Stimulated activated CD4-positive, alpha-beta T cell treated with anti-CD3 and anti-CD28 coated beads, Interleukin-4, amount 100 ng/mL, for 48 hours (primary cell): ENCODE measurements around the gene CDH5.
A peak's percentile ranks its signal among the peaks of the same experiment; 100 is the strongest.

Source experiments
- DNase-seq, 2 donors: peaks; one replicate each; pipeline ENCODE4 v3.0.0-alpha.2; 2020; ENCODE audit warnings: low read depth in 2 of 2

The CDH5 gene

DNA sequence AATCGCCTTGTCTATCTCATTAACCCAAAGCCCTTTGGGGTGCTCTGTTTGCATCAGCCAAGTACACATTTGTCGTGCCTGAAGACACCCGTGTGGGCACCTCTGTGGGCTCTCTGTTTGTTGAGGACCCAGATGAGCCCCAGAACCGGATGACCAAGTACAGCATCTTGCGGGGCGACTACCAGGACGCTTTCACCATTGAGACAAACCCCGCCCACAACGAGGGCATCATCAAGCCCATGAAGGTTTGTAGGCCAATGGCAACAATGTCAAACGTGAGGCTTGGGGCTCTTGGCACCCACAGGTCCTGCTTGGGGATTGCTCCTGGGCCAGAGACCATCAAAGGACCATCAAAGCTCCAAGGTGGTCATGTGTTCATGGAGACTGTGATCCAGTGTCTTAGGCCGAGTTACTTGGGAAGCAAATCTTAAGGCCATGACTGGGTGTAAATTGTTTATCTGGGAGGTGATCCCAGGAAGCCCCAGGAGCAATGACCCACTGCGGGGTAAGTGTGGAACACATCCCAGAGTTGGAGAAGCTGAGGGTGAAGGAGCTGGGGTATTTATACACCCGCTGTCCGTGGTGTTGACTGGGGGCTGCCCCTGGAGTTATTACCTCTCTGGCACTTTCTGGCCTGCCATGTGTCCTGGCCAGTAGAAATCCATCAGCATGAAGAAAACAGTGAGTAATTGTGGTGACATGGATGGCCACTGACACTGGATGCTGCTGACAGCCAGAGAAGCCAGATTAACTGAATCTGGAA lies 24.0 kb downstream of the CDH5 start:
- DNase-seq = no peak

DNA sequence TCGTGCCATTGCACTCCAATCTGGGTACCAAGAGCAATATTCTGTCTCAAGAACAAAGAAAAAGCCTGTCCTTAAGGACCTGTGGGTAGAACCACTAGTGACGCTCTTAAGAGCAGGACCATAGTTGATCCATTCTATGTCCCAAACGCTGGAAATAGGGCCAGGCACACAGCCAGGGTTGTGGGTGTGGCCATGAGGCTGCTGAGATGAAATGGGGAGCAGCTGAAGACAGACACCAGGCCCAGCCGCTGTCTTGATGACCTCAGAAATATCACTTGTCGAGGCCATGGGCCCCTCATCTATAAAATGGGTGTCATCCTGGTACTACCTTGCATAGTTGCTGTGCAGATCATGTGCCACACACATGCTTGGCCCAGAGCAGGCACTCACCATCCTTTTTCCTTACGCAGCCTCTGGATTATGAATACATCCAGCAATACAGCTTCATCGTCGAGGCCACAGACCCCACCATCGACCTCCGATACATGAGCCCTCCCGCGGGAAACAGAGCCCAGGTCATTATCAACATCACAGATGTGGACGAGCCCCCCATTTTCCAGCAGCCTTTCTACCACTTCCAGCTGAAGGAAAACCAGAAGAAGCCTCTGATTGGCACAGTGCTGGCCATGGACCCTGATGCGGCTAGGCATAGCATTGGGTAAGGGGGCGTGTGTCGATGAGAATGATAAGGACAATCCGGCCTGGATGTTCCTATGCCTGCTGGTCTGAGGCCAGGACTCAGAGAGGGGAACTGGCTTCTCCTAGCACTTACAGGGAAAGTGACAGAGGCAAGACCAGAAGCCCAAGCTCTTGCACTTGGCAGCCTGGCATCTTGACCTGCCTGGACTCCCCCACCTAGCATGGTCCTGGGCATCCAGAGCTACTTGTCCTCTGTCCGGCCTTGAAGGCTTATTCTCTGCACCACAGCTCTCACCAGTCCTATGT lies 25.5 kb downstream of the CDH5 start:
- DNase-seq = no peak

DNA sequence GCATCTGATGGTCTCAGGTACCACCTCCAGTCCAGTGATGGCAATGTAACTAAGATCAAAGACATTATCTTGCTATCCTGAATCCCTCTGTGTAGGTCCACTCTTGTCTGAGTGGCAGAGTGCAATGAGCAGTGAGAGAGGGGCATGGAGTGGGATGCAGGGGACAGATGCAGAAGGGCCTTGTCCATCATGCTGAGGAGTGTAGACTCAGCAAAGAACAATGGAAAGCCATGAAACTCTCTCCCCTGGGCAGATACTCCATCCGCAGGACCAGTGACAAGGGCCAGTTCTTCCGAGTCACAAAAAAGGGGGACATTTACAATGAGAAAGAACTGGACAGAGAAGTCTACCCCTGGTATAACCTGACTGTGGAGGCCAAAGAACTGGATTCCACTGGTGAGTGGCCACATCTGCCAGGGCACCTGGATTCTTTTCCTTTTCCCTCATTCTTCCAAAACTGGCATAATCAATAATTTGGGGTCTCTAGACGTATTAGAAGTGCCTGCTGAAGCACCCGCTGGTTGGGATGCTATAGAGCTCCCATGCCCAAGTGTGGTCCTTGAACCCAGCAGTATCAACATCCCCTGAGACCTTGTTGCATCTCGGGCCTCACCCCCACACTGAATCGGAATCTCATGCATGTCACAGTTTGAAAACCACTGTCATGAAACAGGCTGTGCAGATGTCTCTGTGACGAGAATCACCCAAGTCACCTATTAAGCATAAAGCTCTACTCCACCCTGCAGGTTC lies 29.5 kb downstream of the CDH5 start:
- DNase-seq = no peak

DNA sequence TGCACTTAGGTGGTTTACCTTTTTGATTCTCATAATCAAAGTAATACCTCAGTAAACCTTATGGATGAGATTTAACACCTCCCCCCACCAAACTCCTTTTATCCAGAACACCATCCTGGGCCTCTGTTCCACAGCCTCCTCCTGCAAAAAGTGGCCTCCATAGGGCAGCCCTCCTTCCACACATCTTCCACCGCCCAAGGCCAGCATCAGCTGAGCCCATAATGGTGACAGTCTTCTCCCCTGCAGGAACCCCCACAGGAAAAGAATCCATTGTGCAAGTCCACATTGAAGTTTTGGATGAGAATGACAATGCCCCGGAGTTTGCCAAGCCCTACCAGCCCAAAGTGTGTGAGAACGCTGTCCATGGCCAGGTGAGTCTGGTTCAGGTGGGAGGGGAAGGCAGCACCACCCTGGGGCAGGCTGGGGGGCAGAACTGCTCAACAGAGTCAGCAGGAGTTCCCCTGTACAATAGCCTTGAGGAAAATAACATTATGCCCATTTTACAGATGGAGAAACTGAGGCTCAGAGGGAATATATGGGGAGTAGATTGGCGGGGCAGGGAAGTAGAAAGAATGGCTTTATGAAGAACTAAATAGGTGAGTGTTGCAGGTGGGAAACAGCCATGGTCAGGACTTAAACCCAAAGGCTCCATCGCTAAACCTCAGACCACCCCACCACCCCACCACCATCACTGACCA lies 31.4 kb downstream of the CDH5 start:
- no peak for DNase-seq

DNA sequence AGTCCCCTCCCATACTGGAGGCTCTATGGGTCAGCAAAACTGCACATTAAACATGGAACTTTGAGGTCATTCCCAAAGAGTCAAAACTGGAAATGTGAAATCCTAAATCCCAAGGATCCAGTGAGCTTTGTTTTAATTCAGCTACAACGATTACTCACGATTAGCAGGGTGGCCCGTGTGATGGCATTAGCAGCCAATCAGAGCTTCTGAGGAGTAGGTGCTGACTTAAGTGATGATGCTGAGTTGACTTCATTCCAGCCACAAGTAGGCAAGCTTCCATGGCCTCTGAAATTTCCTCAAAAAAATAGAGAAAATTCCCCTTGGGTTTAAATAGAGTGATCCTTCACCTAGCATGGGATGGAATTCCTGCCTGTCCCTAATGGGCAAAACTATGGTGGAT lies 32.5 kb downstream of the CDH5 start:
- no peak for DNase-seq

DNA sequence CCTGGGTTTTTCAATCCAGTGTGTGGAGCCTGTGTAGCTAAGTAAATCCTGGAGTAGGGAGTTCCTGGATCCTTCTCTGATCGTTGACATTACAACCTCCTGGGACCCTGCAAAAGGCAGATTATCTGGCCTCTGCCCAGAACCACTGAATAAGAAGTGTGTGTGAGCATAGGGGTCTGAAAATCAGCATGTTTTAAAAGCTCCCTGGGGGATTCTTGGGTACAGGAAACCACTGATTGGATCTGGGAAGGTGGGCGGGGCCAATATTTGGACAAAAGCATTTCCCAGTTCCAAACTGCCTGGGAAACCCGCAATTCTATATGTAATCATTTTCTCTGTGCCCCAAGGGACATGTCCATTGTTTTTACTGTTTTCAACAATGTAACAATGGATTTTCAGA lies 33.4 kb downstream of the CDH5 start:
- no peak for DNase-seq

DNA sequence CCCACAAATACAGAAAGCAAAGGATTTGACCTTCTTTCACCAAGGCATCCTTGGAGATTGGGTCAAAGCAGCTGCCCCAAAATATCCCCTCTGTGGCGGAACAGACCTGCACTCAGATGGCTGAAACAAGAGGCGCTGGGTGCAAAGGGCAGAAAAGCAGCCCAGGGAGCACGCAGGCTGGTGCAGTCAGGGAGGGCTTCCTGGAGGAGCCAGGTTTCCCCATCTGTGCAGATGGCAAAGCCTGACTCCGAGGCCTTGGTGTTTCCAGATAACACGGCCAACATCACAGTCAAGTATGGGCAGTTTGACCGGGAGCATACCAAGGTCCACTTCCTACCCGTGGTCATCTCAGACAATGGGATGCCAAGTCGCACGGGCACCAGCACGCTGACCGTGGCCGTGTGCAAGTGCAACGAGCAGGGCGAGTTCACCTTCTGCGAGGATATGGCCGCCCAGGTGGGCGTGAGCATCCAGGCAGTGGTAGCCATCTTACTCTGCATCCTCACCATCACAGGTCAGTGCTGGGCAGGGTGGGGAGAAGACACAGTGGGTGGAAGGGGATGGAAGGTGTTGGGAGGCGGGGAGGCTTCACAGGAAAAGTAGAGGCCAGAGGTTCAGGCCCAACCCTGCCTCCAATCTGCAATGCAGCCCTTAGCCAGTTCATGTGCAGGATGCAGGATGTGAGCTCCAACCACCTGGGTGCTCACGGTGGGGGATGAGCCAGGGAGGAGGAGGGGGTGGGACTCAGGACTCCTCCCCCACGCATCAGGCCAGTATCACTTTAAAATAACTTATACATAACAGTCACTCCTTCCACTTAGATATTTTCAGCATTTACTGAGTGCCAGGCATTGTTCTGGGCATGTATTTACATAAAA lies 34.3 kb downstream of the CDH5 start:
- no peak for DNase-seq

DNA sequence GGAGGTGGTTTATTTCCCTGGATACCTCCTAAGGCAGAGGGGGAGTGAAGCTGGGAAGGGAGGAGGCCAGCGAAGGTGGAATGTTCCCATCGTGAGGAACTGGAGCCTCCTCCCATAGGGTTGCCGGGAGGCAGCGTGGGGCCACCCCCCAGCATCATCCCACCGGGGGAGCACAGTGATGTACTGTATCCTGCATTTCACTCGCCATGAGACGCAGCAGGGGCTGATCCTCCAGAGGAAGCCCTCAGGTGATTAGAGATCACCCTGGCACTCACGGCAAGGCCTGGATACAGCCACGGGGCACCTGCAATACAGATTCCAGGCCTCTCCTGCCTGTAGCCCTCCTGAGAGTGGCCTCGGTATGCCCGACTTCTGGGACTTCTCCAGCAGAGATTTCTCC lies 35.1 kb downstream of the CDH5 start:
- no peak for DNase-seq

DNA sequence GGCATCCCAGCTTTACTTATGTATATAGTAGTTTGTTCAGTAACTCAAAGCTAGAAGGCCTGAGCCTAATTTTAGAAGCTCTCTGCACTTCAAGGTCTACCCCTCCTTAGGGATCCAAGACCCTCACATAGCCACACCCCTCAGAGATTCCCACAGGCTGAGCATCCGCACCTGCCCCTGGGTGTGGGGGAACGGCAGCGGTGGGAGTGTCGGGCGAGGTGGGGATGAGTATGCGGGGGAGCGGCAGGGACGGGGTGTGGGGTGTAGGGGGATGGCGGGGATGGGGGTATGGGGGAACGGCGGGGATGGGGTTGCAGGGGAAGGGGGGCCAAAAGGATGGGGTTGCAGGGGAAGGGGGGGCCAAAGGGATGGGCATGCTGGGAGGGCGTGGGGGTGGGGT lies 35.7 kb downstream of the CDH5 start:
- DNase-seq = no peak

DNA sequence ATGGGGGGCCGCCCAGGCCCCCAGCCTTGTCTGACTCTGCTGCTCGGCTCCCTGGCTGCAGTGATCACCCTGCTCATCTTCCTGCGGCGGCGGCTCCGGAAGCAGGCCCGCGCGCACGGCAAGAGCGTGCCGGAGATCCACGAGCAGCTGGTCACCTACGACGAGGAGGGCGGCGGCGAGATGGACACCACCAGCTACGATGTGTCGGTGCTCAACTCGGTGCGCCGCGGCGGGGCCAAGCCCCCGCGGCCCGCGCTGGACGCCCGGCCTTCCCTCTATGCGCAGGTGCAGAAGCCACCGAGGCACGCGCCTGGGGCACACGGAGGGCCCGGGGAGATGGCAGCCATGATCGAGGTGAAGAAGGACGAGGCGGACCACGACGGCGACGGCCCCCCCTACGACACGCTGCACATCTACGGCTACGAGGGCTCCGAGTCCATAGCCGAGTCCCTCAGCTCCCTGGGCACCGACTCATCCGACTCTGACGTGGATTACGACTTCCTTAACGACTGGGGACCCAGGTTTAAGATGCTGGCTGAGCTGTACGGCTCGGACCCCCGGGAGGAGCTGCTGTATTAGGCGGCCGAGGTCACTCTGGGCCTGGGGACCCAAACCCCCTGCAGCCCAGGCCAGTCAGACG lies 36.2 kb downstream of the CDH5 start:
- no peak for DNase-seq

DNA sequence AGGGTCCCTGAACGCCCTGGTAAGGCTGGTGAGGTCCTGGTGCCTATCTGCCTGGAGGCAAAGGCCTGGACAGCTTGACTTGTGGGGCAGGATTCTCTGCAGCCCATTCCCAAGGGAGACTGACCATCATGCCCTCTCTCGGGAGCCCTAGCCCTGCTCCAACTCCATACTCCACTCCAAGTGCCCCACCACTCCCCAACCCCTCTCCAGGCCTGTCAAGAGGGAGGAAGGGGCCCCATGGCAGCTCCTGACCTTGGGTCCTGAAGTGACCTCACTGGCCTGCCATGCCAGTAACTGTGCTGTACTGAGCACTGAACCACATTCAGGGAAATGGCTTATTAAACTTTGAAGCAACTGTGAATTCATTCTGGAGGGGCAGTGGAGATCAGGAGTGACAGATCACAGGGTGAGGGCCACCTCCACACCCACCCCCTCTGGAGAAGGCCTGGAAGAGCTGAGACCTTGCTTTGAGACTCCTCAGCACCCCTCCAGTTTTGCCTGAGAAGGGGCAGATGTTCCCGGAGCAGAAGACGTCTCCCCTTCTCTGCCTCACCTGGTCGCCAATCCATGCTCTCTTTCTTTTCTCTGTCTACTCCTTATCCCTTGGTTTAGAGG lies 37.1 kb downstream of the CDH5 start:
- DNase-seq = no peak

DNA sequence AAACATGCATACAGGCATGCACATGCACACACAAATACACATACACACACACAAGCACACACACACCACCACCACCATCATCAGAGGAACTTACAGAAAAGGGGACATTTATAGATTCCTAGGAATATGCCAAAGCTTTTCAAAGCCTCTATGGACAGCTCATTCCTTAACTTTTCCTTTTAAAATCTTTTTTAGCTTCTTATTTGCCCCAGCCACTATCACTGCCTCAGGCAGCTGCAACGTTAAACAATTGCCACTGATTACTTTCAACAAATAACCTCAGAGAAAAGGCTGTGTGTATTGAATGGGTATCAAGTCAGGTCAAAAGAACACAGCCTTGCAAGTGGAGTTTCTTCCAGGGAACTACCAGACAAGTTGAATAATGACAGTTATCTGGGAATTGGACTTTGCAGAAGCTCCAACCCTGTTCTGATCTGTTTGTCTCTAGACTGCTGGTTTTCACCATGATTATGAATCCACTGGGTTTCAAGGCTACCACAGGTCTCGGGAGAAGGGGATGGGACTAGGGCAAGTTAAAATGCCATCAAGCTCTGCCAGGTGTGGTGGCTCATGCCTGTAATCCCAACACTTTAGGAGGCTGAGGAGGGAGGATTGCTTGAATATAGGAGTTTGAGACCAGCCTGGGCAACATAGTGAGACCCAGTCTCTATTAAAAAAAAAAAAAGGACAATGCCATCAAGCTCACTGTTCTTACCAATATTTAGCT lies 38.7 kb downstream of the CDH5 start:
- DNase-seq = no peak

DNA sequence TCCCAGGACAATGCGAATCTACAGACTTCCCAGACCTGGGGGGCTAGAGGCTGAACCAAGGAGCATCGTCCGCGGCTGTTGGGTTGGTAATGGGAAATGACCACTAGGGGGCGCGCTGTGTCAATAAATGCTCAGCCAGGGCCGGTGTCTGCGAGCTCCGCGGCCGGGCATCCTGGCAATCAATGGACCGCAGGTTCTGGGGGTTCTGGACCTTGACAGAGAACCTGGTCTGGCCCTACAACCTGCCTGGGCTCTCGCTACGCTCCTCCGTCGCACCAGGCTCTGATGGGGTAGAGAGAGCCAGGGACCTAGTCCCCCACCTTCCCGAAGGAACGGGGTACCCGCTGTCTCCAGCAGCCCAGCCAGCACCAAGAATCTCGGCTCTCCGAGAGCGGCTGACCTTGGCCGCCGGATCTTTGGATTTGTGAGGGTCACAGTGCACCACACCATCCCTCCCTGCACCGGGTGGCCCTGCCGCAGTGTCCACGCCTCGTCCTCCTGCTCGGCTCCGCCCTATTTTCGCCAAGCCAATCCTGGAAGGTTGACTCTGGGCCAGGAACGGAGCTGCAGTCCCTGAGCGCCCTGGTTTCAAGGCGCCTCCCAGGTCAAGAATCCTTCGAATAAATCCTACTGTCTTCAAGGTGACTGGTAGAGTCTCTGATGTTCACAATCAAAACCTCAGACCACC lies 40.2 kb downstream of the CDH5 start:
- peak; percentile 84 to 91 for DNase-seq

DNA sequence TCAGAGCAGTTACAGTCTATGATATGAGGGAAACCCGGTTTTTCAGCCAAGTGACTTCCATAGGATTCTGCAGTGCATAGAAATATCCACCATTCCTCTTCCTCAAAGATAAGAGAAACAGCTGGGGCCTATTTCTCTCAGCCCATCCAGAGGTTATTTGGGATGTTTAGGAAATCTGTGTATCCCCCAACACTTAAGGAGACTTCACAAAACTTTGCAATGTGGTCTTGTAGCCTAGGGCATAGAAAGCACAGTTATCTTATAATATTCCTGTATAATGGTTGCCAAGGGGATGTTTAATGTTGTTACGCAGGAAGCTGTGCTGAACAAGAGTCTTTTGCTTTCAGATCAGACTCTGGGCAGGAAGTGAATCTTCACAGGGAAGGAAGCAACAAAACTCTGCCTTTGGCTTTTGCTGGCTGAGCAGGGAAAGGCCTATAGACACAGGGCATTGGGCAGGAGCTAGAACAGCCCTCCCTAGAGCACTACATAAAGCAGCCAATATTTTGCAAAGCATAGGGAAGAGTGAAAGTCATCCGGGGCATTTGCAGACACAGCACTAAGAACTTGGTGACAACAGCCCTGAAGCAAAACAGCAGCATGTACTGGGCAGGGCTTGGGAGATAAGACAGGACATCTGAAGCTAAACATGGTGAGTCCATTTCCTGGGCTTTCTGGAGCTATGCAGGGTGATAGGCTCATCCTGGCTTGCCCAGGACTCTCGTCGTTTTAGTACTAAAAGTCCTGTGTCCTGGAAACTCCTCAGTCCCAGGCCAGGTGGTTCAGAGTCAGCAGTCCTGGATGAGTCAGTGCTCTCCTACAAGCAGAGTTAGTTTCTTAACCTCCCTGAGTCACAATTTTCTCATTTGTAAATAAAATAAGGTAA lies 41.9 kb downstream of the CDH5 start:
- DNase-seq = no peak

DNA sequence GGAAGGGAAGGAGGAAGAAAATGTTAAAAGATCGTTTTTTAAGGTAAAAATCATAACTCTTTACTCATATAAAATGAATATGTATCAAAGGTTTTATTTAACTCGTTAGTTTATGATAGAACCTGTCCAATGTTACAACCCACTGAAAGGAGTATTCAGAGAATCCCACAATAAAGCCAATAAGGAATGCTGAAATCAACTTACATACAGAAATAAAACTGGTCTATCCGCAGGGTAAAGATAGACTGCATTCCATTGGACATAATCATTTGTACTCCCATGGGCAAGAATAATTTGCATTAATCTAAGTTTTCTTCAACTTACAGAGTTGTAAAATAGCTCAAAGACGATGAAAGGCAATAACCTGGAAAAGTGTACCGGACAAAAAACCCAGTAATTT lies 42.7 kb downstream of the CDH5 start:
- DNase-seq = no peak

DNA sequence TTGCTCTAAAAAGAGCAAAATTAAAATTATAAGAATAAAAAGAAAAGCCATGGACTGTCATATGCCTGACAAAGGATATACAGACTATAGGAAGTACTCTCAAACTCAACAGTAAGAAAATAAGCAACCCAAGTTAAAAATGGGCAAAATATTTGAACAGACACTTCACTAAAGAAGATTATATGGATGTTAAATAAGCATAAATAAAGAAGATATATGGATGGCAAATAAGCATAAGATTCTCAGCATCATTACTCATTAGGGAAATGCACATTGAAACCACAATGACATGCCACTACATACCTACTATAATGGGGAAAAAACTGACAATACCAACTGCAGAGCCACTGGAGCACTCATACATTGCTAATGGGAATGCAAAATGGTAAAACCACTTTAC lies 45.7 kb downstream of the CDH5 start:
- DNase-seq = no peak

DNA sequence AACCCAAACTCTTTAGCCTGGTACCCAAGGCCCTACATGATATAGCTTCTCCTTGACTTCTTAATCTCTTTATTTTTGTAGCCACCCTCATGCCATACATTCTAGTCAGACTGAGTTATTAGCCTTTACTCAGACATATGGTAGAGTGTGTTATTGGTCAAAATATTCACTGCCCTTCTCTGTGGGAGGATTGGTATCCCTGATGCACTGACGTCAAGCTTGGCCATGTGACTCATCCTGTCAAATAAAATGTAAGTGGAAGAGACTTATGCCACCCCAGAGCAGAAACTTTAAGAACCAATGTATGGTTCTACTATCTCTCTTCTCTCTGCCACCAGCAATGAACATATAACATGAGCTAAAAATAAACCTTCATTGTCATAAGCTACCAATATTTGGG lies 48.4 kb downstream of the CDH5 start:
- no peak for DNase-seq

DNA sequence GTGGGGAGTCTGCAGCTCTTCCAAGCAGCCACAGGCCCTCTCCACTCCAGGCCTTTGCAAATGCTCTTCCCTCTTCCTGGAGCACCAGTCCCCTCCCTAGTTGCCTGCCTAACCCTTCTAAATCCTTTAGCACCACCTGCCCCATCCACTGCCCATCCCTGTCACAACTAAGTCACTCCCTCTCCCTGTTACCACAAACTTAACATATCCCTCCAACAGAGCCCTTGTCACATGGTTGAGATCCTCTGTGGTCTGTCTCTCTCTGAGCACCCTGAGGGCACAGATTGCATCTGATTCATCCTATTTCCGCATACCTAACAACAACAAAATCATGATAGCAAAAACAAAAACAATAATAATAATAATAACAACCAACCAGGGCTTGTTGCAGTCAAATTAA lies 49.6 kb downstream of the CDH5 start:
- no peak for DNase-seq
